Hepatic stellate cell (primary cell): ENCODE results near the gene NDUFC1.
"Not testable (repeated sequence)": the region's sequence is repeated elsewhere in the genome, so short reads cannot be mapped to it uniquely, and the experiment has no call there.

Experiments used
- DNase-seq: peaks from one replicate; pipeline ENCODE4 v3.0.0; 2011; ENCODE audit warnings: low spot score

Gene NDUFC1

GRCh38 chr4:139301821-139302611, at the start of gene NDUFC1:
NDUFC1 (minus strand) TSS chr4:139302477; CDS start chr4:139295798, 6,679 bp downstream.
- DNase-seq: peak; percentile 70

- DNase-seq: no peak
Observed at GRCh38 chr4:139337612-139338011, 35.3 kb upstream of the NDUFC1 start.

- DNase-seq: no peak
Observed at GRCh38 chr4:139333046-139333445, 30.8 kb upstream of the NDUFC1 start.

- DNase-seq: no peak
Observed at GRCh38 chr4:139331185-139331584, 28.9 kb upstream of the NDUFC1 start.

- DNase-seq: no peak
Observed at GRCh38 chr4:139330283-139330682, 28.0 kb upstream of the NDUFC1 start.

GRCh38 chr4:139329665-139330200, 27.5 kb upstream of the NDUFC1 start:
- no peak for DNase-seq

- no peak for DNase-seq
Observed at GRCh38 chr4:139324620-139325019, 22.3 kb upstream of the NDUFC1 start.

GRCh38 chr4:139322541-139322940, 20.3 kb upstream of the NDUFC1 start:
- DNase-seq: not testable (repeated sequence)

- DNase-seq: not testable (repeated sequence)
Observed at GRCh38 chr4:139322070-139322469, 19.8 kb upstream of the NDUFC1 start.

- DNase-seq: no peak
Observed at GRCh38 chr4:139319571-139319970, 17.3 kb upstream of the NDUFC1 start.

- no peak for DNase-seq
Observed at GRCh38 chr4:139317635-139318034, 15.4 kb upstream of the NDUFC1 start.

GRCh38 chr4:139316733-139317132, 14.5 kb upstream of the NDUFC1 start:
- DNase-seq: no peak

- no peak for DNase-seq
Observed at GRCh38 chr4:139315221-139315675, 13.0 kb upstream of the NDUFC1 start.

- DNase-seq: no peak
Observed at GRCh38 chr4:139314047-139314800, 11.9 kb upstream of the NDUFC1 start.

GRCh38 chr4:139313414-139313813, 11.1 kb upstream of the NDUFC1 start:
- not testable (repeated sequence) for DNase-seq

GRCh38 chr4:139312552-139313332, 10.5 kb upstream of the NDUFC1 start:
- DNase-seq: no peak

- no peak for DNase-seq
Observed at GRCh38 chr4:139311909-139312308, 9.6 kb upstream of the NDUFC1 start.

GRCh38 chr4:139304920-139305319, 2.6 kb upstream of the NDUFC1 start:
- no peak for DNase-seq

- DNase-seq: peak; percentile 97
Observed at GRCh38 chr4:139301113-139301820, 1.0 kb downstream of the NDUFC1 start, which contains the start of gene NAA15. NAA15 (plus strand) TSS chr4:139301505; CDS start chr4:139301778, 273 bp downstream.

GRCh38 chr4:139300431-139301112, 1.7 kb downstream of the NDUFC1 start:
- DNase-seq: no peak

- DNase-seq: no peak
Observed at GRCh38 chr4:139299536-139299935, 2.7 kb downstream of the NDUFC1 start.
